AG08396 (cell line): ENCODE data around the gene TAF5L.

Experiments used
- DNase-seq: peaks from one replicate; pipeline ENCODE4 v3.0.0; 2012; ENCODE audit warnings: low spot score, mixed read lengths

Gene TAF5L

DNA sequence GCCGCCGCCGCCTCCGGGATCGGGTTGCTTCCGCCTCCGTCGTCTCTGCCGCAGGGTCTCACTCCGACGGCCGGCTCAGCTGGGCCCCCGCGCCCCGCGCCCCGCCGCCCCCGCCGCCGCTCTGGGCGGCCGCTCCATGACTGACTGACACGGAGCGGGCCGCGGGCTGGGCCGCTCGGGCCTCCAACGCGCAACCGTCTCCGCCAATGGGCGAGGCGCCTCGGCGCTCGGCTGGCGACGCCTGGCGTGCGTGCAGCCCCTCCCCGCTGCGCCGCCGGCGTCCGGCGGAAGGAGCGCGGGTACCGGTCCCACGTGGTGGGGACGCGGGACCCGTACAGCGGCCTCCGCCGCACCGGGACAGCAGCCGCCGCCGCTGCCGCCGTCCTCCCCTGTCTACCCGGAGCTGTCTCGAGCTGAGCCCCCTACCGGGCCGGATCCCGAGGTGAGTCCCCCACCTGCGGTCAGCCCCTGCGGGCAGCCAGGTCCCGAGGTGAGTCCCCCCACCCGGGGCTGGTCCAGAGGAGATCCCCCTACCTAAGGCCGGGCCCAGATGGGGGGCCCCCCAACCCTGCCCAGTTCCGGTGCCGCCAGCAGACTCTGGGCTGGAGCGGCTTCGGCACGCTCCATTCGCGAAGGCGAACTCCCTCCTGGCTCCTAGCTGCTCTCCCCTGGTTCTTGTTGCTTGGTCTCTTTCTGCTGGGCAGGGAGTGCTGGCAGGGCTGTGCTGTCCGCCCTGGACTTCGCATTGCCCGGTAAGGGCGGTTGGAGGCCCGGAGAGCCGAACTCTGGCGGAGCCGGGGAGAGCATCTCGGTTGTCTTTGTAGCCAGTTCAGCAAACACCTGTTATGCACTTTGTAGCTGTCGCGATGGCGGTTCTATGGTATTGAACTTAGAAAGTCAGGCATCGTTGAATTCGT lies at the start of gene TAF5L, which contains the start of gene URB2:
Gene TAF5L, minus strand, starts transcription at position 208 of the 917 bp plus-strand sequence. CDS start 11,640 bp downstream, outside the sequence.
Gene URB2, plus strand, starts transcription at position 333 of the 917 bp plus-strand sequence. CDS start 1,387 bp downstream, outside the sequence.
- DNase-seq, result peak; percentile 98

DNA sequence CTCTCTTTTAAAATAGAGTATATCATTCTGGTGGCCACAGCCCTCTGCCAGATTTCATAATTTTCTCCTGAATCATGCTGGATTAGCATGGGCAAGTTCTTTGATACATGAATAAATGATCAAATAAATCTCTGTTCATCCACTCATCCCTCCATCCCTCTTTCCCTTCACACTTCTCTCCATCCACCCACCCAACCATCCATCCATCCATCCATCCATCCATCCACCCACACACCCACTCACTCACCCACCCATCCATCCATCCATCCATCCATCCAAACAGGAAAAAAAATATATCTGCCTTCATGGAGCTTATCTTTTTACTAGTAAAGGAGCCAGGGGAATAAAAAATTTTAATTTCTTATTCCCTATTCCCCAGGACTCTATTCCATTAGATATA lies 49.5 kb upstream of the TAF5L start:
- DNase-seq, result no peak

DNA sequence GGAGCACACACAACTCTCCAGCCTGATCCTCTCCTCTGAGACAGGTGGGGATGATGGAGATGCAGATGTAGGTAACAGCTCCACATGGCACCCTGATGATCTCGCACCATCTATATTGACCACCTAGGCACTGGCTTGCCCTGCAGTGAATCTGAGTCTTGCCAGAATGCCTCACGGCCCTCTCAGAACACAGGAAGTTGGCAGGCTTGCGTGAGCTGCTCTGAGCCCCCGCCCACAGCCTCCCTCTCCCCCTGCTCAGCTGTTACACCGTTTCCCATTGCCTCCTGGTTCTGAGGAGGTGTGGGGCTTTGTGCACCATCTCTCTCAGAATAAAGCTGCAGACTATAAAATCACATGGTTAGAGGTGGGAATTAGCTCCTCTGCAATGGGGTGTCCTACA lies 48.1 kb upstream of the TAF5L start:
- DNase-seq, result no peak

DNA sequence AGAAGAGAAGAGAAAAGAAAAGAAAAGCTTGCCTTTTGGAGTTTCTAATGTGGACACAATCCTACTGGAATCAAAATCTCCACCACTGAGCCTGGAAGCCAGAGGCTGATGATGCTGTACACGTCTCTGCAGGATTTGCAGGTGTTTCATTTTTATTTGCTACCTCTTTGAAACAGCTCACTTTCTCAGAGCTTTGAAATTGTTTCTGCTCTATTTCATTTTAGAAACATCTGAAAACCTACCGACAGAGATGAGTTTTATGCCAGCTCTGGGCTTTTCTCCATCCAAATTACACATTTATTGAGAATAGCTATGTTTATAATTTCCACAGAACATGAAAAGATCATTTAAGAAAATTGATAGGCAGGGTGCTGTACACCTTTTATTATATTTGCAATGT lies 46.3 kb upstream of the TAF5L start:
- DNase-seq, result no peak

DNA sequence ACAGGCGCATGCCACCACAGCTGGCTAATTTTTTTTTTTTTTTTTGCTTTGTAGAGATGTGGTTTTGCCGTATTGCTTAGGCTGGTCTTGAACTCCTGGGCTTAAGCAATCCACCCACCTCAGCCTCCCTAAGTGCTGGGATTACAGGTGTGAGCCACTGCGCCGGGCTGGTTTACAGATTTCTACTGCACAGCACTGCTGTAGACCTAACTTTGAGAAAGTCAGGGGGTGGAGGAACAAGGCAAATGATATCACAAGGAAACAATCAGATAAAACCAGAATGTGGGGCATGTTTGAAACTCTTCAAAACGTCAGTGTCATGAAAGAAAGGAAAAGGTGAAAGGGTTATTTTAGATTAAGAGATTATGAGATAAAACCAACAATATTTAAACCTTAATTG lies 45.4 kb upstream of the TAF5L start:
- no peak for DNase-seq

DNA sequence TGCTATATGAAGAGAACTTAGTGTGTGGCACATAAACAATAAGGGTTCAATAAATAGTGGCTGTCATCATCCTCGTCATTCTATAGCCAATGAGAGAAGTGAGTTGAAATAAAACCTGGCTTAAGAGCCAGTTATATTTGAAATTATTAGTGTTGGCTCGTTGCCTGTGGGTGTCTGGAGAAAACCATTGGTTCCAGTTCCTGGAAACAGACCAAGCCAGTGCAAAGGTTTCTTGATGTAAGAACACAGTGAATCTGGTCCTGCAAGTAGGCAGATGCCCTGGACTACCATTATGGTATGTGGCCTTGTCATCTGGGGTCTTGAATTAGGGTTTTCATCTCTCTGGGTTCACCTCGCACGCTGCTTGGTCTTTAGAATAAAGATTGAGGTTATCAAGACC lies 43.4 kb upstream of the TAF5L start:
- no peak for DNase-seq

DNA sequence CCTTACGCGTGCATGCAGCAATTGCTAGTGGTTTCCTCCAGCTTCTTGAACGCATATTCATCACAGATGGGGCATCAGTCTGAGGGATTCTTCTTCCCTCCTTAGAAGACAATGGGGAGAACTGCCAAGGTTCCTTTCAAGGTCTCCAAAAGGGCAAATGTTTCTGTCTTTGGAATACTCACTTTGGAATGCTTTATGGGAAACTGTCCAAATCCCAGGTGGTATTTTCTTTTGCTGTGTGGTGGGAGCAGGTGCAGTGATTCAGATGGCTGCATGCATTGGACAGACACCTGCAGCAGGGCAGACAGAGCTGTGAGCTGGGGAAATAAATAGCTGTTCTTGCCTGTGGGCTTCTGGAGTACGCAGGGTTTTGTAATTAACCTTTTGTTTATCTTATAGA lies 40.7 kb upstream of the TAF5L start:
- no peak for DNase-seq

DNA sequence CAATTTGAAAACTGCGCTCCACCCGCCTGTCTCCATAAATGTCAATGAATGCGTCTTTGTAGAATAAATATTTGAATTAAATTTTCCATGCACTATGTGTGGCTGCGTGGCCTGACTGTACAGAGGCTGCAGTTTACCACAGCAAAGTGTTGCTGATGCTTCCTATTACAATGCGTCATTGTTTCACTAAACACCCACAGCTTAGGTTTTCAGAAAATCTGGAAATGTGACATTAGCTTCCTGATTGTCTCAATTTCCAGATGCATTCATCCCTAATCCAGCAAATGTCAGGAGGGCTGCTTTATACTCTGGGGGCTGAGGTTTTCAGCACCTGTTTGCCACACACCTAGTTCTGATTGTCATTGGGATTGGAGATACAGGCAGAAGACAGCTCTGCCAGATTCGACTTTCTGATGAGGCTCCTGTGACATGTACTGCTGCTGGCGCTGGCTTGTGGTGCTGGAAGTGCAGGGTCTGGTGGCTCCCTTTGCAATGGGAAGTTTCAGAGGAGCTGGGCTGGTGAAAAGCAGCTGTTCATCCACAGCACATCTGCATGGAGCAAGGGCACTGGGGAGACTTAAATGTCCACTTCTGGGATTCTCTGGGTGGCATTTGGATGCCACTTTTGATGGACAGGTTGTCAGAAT lies 40.1 kb upstream of the TAF5L start:
- no peak for DNase-seq

DNA sequence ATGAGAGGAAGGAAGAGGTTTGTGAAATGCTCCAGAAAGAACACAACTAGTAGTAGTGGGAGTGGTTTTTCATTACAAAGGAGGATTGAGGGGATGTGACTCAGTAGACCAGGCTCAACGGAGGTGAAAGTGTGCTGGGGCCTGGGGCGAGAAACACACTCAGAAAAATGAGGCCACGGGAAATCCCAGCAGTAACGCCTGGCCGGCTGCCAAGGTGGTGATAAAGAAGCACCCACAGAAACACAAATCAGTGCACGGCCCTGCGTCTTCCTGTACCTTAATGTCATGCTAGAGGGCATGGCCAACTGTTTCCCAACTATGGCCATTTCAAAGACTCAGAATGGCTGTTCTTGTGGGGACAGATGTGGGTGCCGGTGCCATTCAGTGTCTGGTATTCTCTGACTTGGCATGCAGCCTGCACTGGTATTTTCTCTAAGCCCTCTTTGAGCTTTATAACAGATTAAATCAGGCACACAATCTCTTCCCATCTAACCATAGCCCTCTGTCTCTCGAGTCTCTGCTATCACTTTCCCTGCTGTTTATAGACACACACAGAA lies 38.3 kb upstream of the TAF5L start:
- DNase-seq, result no peak

DNA sequence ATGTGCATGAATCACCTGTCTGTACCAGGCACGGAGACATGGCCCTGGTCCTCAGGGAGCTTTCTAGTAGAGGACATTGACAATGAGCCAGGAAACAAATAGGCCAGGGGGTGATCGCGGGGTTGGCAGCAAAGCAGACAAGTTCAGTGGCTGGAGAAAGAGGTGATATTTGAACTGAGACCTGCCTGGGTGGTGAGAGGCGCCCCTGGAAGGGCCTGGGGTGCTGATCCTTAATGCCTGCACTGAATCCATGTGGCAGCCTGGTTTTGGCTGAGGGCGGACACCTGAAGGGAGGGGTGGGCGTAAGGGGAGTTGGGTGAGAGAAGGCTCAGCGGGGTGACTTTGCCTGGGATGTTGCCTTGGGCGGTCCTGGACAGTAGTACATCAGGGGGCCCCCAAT lies 36.0 kb upstream of the TAF5L start:
- DNase-seq, result no peak

DNA sequence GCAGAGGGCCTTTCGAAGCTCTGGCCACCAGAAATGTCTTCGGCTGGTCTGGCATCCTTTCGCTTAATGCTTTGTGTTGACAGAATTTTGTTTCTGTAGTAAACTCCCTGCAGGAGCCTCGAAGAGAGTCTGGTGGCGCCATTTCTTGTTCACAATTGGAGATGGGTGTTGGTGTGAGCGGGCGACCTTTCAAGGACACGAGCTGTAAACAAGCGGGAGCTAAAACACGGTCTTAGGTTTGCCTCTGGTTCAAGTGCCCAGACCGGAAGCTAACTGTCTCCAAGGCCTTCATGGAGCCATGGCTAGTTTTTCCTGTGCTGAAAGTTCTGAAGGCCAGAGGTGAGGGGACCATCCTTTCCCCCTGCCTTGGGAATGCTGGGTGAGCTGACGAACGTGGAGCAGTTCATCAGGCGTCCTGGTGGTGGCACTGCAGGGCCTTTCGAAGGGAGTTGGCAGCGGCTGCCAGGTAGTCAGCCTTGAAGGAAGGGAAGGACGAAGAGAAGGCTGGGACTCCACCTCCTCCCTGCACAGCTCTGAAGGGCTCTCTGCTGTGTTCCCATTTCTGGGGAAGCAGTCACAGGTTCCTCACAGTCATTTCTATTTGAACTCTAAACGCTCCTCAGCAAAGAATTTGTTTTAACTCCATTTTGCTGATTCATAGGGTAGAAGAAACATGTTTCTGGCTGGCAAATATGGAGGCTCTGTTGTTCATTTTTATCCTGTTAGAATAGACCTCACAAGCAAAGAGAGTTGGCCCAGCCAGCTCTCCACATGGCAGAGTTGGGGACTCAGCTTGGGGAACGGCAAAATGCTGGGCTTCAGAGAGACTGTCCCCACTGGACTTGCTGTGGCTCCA lies 35.3 kb upstream of the TAF5L start:
- peak; percentile 88 for DNase-seq

DNA sequence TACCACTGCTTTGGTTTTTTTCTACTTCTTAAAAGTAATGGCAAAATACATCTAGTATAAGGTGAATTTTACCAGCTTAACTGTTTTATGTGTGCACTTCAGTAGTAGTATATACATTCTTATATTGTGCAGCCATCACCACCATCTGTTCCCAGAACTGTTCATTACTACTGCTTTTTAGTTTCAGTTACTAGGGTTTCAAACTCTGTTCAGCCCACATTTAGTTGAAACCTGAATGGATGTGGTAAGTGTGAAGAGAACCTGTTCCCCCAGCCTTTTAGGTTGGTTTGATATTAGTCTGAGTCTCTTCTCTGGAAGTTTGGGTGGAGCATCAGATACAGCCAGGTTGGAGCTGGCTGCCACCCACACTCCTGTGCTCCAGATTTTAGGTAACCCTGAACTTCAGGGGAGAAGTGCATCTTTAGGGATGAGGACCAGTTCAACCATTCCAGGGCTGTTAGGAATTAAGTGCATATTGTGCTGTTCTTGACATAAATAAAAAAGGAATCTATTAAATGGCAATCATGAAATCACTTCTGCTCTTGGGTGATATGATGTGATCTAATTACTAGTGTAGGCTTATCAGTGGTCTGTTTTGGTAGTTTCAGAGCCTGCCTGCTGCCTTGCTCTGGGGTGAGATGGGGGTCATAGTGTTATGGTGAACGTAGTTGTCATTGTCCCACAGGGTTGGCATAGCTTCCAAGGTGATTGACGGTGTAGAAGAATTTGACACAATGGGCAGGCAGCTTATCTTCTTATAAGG lies 32.3 kb upstream of the TAF5L start:
- no peak for DNase-seq

DNA sequence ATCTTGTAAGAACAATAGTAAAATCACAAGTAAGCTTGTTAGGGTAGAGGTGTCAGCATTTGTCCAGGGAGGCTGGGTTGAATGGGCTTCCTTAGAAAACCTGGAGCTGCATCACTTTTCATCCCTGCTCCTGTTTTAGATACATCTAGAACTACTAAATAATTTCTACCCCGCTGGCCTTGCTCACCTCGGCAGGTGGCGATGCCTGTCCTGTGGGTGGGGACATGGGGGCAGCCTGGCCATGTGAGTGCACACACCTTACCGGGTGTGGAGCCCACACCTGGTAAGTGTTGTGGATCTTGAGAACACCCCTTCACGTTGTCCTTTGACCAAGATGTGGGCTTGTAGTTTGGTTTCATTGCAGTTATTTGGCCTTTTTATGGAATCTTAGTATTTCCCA lies 29.9 kb upstream of the TAF5L start:
- DNase-seq, result no peak

DNA sequence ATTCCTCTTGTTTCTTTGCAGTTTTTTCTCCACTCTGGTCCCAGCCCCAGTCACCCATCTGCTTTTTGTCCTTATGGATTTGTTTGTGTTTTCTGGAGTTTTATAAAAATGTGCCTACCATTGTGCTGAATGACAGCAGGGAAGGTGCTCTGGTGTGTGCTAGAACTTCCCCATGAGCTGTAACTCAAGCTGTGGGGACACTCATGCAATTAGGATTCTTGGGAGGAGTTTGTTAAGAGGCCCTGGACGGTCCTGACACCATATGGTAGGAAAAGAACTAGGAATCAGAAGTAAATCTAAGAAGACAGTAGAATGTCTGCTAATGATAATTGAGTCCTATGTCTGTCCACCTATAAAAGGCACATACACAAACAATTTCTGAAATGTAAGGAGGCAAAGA lies 27.5 kb upstream of the TAF5L start:
- DNase-seq, result no peak

DNA sequence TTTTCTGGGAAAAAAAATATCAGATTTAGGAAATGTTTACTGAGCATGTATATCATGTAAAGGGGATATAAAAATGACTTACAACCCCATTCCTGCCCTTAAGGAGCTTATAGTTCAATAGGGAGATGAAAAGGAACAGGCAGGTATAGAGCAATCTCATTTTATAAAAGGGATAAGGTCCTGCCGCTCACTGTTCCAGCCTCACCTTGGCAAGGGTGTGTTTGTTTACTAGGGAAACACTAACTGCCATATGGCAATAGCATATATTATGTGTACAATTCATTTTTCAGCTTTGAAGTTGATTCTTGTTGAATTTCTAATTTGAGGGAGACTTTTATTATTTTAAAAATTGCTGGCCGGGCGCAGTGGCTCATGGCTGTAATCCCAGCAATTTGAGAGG lies 25.6 kb upstream of the TAF5L start:
- DNase-seq, result no peak

DNA sequence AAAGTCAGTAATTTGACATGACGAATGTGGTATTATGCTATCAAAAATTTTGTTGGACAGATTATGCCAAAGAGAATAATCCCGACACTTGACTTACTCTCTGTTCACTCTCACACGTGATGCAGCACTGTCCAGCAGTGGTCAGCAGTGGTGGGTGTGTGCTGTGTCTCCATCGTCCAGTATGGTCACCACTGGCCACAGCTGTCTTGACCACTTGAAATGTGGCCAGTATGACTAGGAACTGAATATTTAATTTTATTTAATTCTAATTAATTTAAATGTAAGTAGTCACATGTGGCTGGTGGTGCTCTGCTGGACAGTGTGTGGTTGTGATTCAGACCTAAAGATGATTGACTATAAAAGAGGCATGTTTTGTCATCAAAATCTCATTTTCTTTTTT lies 24.1 kb upstream of the TAF5L start:
- DNase-seq, result no peak

DNA sequence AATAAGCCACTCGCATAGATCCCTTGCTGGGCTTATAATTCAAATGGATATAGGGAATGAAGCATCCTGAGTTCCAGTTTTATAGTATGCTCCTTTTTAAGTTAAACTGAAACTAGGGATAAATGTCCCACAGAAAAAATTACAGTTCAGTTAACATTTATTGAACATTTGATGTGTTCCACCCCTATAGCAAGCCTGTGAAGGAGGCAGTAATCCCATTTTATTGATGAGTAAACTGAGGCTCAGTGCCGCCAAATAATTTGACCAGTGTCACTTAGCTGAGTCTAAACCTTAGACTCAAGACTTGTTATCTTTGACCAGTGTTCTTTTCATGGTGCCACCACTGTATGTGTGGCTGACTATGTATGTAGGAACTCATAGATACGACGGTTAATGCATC lies 22.5 kb upstream of the TAF5L start:
- no peak for DNase-seq

DNA sequence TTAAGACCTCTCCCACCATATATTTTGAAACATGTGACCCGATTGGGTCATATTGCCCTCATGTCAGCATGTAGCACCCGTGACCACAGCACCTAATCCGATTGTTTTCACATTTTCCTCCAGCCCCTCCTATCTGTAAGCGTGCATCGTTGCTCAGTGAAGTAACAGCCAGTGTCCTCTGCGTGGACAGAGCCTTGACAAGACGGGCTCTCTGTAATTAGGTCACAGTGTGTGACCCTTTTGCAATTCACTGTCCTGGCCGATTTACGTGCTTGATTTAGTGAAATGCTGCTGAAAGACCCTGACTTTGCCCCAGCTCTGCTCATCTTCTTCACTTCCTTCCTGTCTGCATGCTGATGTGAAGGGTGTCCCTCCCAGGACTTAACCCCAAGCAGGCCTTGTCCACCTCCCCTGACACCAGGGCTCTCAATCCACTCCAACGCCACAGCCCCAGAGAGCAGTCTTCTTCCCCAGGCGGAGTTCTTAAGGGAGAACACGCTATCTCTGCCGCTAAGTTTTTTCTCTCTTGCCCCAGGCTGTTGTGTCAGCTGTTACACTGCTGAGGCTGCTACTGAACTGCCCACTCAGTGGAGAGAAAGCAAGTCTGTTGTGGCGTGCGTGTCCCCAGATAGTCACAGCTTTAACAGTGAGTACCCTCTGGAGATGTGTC lies 19.5 kb upstream of the TAF5L start:
- no peak for DNase-seq

DNA sequence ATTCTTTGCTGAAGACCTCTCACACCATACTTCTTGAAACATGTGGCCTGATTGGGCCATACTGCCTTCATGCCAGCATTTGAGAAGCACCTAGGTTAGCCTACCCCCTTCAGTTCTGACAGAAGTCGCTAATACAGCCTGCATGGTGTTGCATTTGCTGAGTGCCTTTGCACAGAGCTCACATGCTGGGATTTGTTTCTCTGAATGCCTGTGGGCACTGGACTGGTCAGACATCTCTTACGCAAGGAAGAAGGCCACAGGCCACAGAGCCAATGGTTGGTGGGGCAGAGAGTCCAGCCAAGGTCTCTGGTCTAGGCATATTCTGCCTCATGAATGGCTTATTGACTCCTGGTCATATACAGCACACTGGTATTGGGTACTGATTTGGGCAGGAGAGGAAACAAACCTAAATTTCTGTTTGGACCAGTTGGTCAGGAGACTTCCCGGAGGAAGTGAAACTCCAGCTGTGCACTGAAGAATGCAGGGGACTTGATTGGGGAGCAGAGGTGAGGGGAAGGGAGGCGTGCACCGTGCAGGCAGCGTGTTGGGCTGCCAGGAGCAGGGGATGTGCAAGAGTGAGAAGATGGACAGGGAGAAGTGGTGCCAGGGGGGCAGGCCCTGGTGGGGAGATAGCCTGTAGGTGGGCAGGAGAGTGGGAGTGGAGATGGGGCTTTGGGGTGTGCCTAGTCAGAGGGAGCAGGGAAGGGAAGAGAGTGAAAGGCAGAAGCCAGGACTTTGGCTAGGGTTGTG lies 18.2 kb upstream of the TAF5L start:
- DNase-seq, result no peak

DNA sequence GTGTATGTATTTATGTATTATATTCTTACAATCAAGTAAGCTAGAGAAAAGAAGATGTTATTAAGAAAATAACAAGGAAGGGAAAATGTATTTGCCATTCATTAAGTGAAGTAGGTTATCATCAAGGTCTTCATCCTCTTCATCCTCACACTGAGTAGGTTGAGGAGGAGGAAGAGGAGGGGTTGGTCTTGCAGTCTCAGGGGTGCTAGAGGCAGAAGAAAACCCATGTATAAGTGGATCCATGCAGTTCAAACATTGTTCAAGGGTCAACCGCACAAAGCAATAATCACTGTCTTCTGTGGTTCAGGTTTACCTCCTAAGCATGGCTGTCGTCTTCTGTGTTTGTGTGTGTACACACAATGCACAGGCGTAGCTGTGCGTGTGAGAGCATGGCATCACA lies 17.0 kb upstream of the TAF5L start:
- DNase-seq, result no peak
